Erythroblast (primary cell): ENCODE measurements around the gene SMU1.

ENCODE experiments used
- DNase-seq, 2 experiments: peaks; one replicate each; lab custom pipeline; 2025; lab: John Stamatoyannopoulos, UW
- GATA1 ChIP-seq: IDR thresholded peaks from 2 replicates; pipeline ENCODE4 v1.6.1; 2011; ENCODE audit warnings: low read depth, mild to moderate bottlenecking, control low read depth, low read length, moderate library complexity
- POLR2A ChIP-seq: IDR thresholded peaks from 2 replicates; pipeline ENCODE4 v1.6.1; 2011; ENCODE audit warnings: mild to moderate bottlenecking, low read length

Gene SMU1

DNA sequence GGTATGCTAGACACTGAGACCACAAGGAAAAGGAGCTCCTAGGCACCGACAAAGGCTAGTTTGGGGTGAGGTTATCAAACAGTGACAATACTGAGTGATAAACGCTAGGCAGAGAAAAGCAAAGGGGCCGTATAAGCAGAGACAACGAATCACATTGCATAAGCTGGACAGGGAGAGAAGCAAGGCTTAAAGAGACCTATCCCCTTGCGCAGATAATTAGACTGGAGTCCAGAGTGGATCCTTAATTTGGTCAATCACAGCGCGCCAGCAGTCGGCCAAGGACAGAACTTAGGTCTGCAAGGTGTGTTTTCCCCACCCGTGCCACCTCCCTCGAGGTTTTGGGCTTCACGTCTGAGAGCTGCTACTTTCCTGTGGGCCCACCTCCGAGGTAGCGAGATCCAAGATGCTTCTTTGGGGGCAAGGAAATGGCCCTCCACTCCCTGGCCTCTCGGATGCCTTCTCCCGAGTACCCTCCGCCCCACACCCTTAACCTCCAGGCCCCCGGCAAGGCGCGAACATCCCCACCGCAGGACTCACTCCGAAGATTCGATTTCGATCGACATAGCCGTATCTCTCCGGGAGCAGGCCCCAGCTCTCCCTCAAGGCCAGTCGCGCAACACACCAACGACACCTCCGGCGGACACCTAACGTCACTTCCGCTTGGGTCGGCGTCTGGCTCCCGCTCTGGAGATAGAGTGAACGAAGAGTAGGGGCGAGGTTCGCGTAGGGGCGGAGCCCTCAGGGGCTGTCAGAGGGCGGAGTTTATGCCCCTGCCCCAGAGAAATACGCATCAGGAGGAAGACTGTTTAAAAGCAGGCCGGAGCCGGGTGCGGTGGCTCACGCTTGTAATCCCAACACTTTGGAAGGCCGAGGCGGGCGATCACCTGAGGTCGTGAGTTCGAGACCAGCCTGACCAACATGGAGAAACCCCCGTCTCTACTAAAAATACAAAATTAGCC is at the start of gene SMU1:
Gene SMU1, minus strand, starts transcription at position 629 of the 959 bp plus-strand sequence. Its CDS starts 66 bp downstream, at position 563.
- TF ChIP-seq POLR2A (peak; percentile 92), GATA1 (no peak)
- DNase-seq, result peak; percentile 98 to 99

DNA sequence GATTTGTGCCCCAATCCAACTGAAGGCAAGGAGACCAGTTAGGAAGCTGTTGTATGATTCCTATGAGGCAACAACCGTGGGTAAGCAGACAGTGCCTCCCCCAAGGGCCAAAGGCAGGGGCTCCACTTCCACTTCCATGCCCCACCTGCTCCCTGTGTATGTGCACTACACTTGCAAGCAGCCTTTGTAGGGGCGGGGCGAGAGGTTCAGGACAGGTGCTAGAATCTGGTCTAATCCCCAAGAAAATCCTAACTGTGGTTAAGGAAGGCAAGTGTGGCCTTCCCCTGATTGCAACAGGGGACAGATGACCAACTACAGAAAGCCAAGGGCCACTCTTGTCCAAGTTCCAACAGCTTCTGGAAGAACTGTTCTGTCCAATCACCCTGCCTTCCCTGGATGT is 49.0 kb upstream of the SMU1 start:
- TF ChIP-seq GATA1, result no peak
- no peak for TF ChIP-seq POLR2A
- no peak for DNase-seq

DNA sequence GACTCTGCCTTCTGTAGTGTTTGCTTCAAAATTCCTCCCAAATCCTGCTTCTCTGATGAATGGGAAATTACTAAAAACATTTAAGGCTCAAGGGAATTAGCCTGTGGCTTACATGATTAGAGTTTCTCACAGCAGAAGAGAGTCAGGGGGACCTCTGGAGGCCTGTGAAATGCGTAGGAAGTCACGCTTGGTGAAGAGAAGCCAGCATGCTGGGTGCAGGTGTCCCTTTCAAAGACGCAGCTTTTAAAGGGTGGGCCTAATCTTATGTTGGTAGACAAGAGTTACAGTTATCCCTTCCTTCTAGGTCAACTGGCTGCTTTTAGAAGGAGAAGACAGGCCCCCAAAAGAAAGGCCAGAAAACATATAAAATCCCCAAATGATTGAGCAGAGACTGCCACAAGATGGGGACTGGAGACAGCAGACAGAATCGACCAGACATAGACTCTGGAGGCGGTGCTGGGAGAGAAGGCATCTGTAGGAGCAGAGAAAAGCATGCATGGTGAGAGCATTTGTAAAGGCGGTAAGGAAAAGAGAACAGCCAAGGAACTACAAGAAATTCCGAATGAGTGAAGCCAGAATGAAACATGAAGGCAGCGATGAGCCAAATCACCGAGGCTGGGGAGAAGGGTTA is 48.4 kb upstream of the SMU1 start:
- no peak for DNase-seq

DNA sequence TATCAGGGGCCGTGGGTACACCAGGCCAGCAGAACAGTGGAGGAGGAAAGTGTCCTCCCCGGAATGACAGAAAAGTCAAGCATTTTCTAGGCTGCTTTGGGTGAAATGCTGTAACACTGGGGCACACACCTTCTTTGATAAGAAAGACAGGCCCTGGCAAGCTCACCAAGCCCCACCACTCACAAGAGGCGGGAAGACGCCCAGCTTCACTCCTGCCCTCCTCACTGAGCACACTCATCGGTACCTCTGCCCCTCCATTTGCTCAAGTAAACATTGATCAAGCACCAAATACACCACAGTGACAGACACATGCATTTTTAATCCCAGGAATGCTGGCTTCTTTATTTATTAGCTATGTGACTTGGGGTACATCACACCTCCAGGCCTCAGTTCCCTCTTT is 47.6 kb upstream of the SMU1 start:
- DNase-seq, result no peak
- TF ChIP-seq GATA1 (no peak), POLR2A (no peak)

More for the DNA sequence above, 48.4 kb upstream of the SMU1 start:
- TF ChIP-seq POLR2A (no peak), GATA1 (no peak)

DNA sequence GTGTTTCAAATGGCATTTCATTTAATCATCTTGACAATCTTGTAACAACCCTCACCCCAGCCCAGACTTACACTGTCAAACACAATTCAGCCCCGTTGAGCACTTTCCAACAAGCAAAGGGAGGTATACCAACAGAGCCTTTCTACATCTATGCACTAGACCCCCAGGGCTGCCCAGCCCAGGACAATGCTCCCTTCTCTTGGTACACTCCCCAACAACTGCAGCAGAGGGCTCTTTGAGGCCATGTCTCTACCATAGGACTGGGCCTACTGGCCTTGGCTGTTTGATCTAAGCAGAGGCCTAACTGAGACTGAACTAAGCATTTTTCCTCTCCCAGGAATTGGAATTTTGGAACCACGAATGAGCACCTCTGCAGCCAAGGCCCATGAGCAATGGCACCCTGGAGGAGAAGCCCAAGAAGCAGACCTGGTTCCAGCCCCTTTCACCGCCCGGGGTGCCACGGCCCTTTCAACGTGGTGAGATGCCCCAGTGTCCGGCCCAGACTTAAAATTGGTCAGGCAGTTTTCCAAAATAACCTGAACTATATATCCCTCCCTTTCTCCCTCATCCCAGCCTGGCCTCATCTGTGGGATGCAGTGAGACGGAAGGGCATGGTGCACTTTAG is 47.0 kb upstream of the SMU1 start:
- no peak for DNase-seq
- TF ChIP-seq GATA1 (no peak), POLR2A (no peak)

DNA sequence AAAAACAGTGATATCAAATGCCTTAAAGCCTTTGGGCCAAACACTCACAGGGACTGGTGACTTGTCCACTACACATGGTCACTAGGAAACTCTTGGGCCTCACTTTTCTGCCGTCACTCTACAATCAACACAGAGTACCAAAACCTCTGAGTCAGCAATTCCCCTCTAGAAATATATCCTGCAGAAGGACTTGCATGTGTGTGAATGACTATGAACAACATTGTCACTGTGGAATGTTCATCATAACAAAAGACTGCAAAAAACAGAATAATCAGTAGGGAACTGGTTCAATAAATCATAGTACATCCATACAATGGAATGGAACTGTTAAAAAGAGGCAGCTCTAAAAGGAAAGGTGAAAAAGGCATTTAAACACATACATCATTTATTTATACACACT is 44.1 kb upstream of the SMU1 start:
- DNase-seq, result no peak

DNA sequence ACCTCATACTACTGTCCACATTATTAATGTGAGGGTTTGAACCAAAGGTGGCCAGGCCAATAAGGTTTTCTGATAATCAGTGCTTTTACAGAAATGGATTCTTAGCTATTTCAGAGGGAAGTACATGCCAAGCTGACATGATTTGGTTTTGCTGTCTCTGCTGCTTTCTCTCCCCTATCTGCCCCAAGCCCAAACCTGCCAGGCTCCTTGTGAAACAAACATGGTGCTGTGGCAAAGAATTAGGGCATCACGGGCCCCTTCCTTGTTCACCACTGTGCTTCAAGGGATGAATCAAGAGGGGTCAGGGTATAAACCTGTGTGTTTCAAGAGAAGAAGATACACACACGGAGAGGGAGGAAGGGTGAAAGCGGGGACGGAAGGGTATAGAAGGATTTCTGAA is 41.3 kb upstream of the SMU1 start:
- DNase-seq, result no peak
- TF ChIP-seq POLR2A (no peak), GATA1 (no peak)

More for the DNA sequence above, 44.1 kb upstream of the SMU1 start:
- TF ChIP-seq POLR2A, result no peak
- TF ChIP-seq GATA1, result no peak

DNA sequence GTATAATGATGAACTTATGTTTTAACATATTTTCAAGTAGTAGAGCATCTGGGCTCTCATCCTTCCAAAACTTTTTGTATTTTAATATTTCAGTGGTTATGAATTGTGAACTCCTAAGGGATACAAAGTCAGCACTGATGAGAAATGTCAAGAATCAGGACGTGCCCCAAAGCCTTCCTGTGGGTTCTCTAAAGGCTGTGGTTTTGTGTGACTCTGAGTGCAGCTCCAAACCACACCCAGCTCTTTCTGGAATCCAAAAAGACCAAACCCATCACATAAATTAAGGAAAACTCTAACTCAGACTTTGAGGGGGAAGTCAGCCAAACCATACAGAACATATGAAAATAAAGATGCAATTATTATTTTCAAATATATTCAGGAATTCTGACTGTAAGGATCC is 40.8 kb upstream of the SMU1 start:
- no peak for DNase-seq
- TF ChIP-seq POLR2A, result no peak
- no peak for TF ChIP-seq GATA1

DNA sequence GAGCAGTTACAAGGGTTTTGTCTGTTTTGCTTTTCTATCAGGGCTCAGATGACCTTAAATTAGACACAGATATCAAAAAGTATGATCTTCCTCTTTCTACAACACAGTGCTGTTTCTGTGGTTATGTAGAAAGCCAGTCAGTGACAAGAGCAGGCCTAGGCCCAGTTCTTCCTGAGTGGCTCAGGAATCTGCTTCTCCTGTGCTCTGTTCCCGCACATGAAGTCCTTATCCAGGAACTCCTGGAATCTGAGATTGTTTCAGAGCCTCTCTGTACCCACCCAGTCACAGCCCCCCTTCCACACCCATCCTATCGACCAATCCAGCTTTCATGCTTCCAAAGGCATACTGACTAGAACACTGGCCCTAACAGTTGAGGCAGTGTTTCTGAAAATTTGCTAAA is 40.4 kb upstream of the SMU1 start:
- TF ChIP-seq POLR2A, result no peak
- TF ChIP-seq GATA1, result no peak
- DNase-seq, result no peak

DNA sequence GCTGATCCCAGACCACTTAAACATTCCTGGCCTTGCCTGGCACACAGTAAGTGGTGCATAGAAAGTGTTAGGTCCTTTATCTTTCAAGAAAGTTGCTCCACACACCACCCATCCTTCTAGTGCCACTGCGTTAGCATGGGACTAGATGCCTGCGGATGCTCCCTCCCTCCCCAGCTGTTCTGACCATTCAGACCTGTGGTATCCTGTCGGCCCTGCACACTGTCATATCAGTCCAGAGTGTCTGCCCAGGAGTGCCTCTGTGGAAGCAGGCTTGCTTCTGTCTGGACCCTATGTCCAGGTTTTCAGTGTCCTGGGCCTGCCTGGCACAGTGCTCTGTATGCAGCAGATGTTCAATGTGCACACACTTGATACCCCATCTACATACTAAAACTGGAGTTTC is 38.3 kb upstream of the SMU1 start:
- no peak for TF ChIP-seq POLR2A
- TF ChIP-seq GATA1, result no peak
- no peak for DNase-seq

DNA sequence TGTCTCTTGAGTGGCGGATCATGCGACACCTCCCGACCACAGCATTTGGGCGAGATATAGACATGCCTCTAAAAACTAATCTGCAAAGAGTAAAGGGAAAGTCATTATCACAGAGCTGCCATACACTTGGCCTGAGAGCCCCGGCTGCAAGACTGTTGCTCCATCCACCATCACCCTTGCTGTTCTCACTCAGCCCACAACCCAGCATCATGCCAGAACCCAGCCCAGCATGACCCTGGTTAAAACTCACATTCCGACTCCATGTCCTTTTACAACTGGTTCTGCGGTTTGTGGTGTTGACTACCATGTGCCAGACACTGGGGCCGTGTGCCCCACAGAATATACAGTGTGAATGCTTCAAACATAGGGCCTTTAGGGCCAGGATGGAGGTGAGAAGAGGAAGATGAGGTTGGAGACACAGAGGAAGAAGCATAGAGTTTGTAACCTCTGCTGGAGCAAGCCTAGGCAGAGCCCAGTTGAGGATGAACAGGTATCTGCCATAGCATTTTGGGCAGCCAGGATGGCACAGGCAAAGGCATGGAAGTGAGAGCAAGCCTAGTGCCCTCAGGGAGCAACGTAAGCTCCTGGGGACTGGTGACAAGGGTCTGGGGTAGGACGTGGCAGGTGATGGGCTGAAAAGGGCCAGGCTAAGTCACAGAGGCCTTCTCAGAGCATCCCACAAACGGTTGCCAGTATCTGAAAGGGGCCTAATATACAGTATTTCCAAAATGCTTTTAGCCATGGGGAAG is 37.5 kb upstream of the SMU1 start:
- no peak for TF ChIP-seq GATA1
- TF ChIP-seq POLR2A, result no peak
- no peak for DNase-seq

DNA sequence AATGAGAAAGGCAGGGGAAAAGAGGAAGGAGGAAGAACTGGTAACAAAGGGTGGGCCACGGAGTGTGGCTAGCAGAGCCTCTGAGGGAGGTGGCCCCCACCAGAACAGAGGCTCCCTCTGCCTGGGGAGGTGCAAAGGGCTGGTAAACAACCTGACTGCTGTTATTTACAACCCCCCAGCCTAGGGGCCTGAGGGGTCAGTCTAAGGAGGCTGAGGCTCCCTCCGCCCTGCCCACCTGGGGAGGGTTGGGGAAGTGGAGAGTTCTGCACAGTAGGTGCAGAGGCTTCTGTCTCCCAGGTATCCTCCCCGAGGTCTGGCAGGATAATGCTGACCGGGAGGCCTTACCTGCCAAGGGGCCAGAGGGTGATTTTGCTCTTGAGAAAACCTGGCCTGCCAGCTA is 35.6 kb upstream of the SMU1 start:
- TF ChIP-seq POLR2A (no peak), GATA1 (no peak)

DNA sequence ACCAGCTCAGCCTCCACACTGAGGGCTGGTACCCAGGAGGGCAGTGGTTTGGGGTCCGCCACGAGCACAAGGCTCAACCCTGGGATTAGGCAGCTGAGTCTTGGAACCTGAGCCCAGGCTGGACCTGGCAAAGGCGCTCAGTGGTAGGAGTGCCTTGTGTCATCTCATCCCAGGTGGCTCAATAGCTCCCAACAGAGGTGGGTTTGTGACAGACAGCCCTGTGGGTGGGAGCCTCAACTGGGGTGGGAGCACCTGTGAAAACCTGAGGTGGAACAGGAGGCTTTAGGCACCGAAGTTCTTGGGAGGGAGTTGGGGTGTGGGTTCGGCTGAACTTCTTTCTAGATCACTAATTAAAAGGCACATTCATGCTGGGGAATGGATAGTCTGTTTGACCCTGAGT is 35.2 kb upstream of the SMU1 start:
- TF ChIP-seq GATA1, result no peak
- no peak for TF ChIP-seq POLR2A
- no peak for DNase-seq

More for the DNA sequence above, 35.6 kb upstream of the SMU1 start:
- no peak for DNase-seq
